ENCODE measurements around the gene SMCO2.

SMCO2 gene

DNA sequence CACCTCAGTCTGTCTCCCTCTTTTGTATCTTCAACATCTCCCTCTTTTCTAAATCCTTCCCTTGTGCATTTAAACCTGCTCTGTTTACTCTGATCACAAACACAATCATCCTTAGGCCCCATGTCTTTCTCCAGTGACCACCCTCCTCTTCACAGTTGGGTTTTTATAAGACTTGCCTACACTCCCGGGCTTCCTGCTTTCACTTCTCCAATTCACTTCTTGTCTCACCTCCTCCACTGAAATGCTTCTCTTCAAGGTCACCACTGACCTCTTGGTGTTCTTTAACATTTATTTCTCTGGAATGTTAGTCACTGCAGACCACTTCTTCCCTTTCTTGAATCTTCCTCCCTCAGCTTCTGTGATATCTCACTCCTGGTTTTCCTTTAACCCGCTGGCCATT, 8.7 kb upstream of the SMCO2 start:
- no peaks in the 10 kb centered on the region for H3K9me3 ChIP-seq (ENCODE audit: control insufficient read depth, insufficient read depth, low read depth, low read length)
- ChIA-PET CTCF (interaction anchor here (0.6 to 5.3 kb wide), 3 partner anchors 12 to 269 kb away, joined by 3 to 36 read pairs (median 3); no protein-coding TSS in a partner anchor), POLR2A (no interaction called here)
- H3K36me3 ChIP-seq (ENCODE audit: control insufficient read depth in 2 of 2, insufficient read depth in 1 of 2, low read length in 2 of 2): no peaks in the 10 kb centered on the region
- no peak for TF ChIP-seq ZNF302 (tag by site-specific recombination; IDR thresholded peaks at IDR 0.05; ENCODE audit: low read depth)
- no peak for TF ChIP-seq ZNF26 (tag by site-specific recombination; IDR thresholded peaks at IDR 0.05)
- TF ChIP-seq YY2 (tag by site-specific recombination; IDR thresholded peaks at IDR 0.05): no peak
- TF ChIP-seq ZNF174 (tag by site-specific recombination; IDR thresholded peaks at IDR 0.05): no peak
- no peak for TF ChIP-seq ZNF133 (tag by site-specific recombination; IDR thresholded peaks at IDR 0.05)
- TF ChIP-seq ZSCAN4 (tag by site-specific recombination; IDR thresholded peaks at IDR 0.05): no peak
- no peak overlapping the region for H3K4me3 ChIP-seq (ENCODE audit: low read depth, low read length)
- no peak overlapping the region for H3K27ac ChIP-seq (ENCODE audit: extremely low read depth, low read depth, low read length)
- peaks cover 7% of the 10 kb centered on the region; the same call in 1 of the 2 replicates for H3K4me1 ChIP-seq (ENCODE audit: control insufficient read depth, insufficient read depth, low read length)

- no peak overlapping the region for H3K27ac ChIP-seq (ENCODE audit: extremely low read depth, low read depth, low read length)
- H3K4me1 ChIP-seq (ENCODE audit: control insufficient read depth, insufficient read depth, low read length): no peaks in the 10 kb centered on the region
- no peak overlapping the region for H3K4me3 ChIP-seq (ENCODE audit: low read depth, low read length)
- H3K9me3 ChIP-seq (ENCODE audit: control insufficient read depth, insufficient read depth, low read depth, low read length): no peaks in the 10 kb centered on the region
- ChIA-PET CTCF (no interaction called here), POLR2A (no interaction called here)
- no peak for TF ChIP-seq ZBTB10 (tag by site-specific recombination; IDR thresholded peaks at IDR 0.05)
- TF ChIP-seq HOXD13 (CRISPR knock-in tag; IDR thresholded peaks at IDR 0.05; ENCODE audit: borderline replicate concordance): no peak
- no peak for TF ChIP-seq KLF1 (tag by site-specific recombination; IDR thresholded peaks at IDR 0.05)
- no peak for TF ChIP-seq ZNF133 (tag by site-specific recombination; IDR thresholded peaks at IDR 0.05)
- no peak for TF ChIP-seq ZNF223 (tag by site-specific recombination; IDR thresholded peaks at IDR 0.05)
- no peak for TF ChIP-seq ZNF16 (tag by site-specific recombination; IDR thresholded peaks at IDR 0.05; ENCODE audit: low read depth)
- TF ChIP-seq PRDM1 (tag by site-specific recombination; IDR thresholded peaks at IDR 0.05): no peak
- no peak for TF ChIP-seq ZNF600 (tag by site-specific recombination; IDR thresholded peaks at IDR 0.05)
- no peak for TF ChIP-seq GFI1B (tag by site-specific recombination; IDR thresholded peaks at IDR 0.05)
- no peak for TF ChIP-seq ZNF138 (tag by site-specific recombination; IDR thresholded peaks at IDR 0.05; ENCODE audit: borderline replicate concordance)
- TF ChIP-seq ZNF239 (tag by site-specific recombination; IDR thresholded peaks at IDR 0.05): no peak
- TF ChIP-seq SP2 (tag by site-specific recombination; IDR thresholded peaks at IDR 0.05): no peak
- TF ChIP-seq, protein P1, sequence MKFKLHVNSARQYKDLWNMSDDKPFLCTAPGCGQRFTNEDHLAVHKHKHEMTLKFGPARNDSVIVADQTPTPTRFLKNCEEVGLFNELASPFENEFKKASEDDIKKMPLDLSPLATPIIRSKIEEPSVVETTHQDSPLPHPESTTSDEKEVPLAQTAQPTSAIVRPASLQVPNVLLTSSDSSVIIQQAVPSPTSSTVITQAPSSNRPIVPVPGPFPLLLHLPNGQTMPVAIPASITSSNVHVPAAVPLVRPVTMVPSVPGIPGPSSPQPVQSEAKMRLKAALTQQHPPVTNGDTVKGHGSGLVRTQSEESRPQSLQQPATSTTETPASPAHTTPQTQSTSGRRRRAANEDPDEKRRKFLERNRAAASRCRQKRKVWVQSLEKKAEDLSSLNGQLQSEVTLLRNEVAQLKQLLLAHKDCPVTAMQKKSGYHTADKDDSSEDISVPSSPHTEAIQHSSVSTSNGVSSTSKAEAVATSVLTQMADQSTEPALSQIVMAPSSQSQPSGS (tag by site-specific recombination; IDR thresholded peaks at IDR 0.05; ENCODE audit: low read depth): no peak
- TF ChIP-seq, protein P2, sequence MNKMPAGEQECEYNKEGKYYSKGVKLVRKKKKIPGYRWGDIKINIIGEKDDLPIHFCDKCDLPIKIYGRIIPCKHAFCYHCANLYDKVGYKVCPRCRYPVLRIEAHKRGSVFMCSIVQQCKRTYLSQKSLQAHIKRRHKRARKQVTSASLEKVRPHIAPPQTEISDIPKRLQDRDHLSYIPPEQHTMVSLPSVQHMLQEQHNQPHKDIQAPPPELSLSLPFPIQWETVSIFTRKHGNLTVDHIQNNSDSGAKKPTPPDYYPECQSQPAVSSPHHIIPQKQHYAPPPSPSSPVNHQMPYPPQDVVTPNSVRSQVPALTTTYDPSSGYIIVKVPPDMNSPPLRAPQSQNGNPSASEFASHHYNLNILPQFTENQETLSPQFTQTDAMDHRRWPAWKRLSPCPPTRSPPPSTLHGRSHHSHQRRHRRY (tag by site-specific recombination; IDR thresholded peaks at IDR 0.05): no peak
- TF ChIP-seq ZNF140 (tag by site-specific recombination; IDR thresholded peaks at IDR 0.05): no peak
- no peak for TF ChIP-seq ZNF561 (tag by site-specific recombination; IDR thresholded peaks at IDR 0.05; ENCODE audit: borderline replicate concordance)
- no peak for TF ChIP-seq ZNF175 (tag by site-specific recombination; IDR thresholded peaks at IDR 0.05)
- TF ChIP-seq ZNF704 (tag by site-specific recombination; IDR thresholded peaks at IDR 0.05): no peak
- H3K36me3 ChIP-seq (ENCODE audit: control insufficient read depth in 2 of 2, insufficient read depth in 1 of 2, low read length in 2 of 2): no peaks in the 10 kb centered on the region
These were observed 1.2 kb downstream of the SMCO2 start for GRCh38 chr12:27447761-27448160.

All from HEK293 (cell line).